Measurements from ENCODE around the gene PKD2L1.
"Not testable (repeated sequence)": the region's sequence is repeated elsewhere in the genome, so short reads cannot be mapped to it uniquely, and the experiment has no call there.

Gene PKD2L1

GRCh38 chr10:100276971-100277370 lies 53.1 kb downstream of the PKD2L1 start:
- DNase-seq: not testable (repeated sequence)

GRCh38 chr10:100267239-100268104 lies 62.6 kb downstream of the PKD2L1 start, which contains the start of gene CWF19L1:
CWF19L1 (minus strand) TSS chr10:100267638; CDS start chr10:100267593, 45 bp downstream.
- peak; percentile 73 for DNase-seq

- DNase-seq: no peak
These were observed 64.1 kb downstream of the PKD2L1 start for GRCh38 chr10:100265821-100266485.

- no peak for DNase-seq
These were observed 75.8 kb downstream of the PKD2L1 start for GRCh38 chr10:100254191-100254590.

GRCh38 chr10:100253041-100253440 lies 77.0 kb downstream of the PKD2L1 start:
- no peak for DNase-seq

- no peak for DNase-seq
These were observed 81.2 kb downstream of the PKD2L1 start for GRCh38 chr10:100248820-100249219.

- no peak for DNase-seq
These were observed 84.4 kb downstream of the PKD2L1 start for GRCh38 chr10:100245484-100246220.

- DNase-seq: no peak
These were observed 90.2 kb downstream of the PKD2L1 start for GRCh38 chr10:100239851-100240250.

GRCh38 chr10:100238429-100238828 lies 91.6 kb downstream of the PKD2L1 start:
- DNase-seq: no peak

Measured in activated T-cell treated with anti-CD3 and anti-CD28 coated beads, Interleukin-2, amount 50 U/mL, for 1 hour (primary cell).